ENCODE results near the gene FILIP1. TPM values are rescaled to one million over a fixed set of nuclear protein-coding genes. Genes with fewer than 3 reads are reported as not detected.

The FILIP1 gene
- total and polyA plus RNA-seq, 8 donors, result 0.31 to 29.8 (median 5.7) TPM

GRCh38 chr6:75287424-75287823 is 206.2 kb downstream of the FILIP1 start:
- H3K9me3 ChIP-seq, result no peaks in the 10 kb centered on the region
- peaks cover 12 to 40% (median 22%) of the 10 kb centered on the region in 4 donors for H3K4me1 ChIP-seq
- no peak for TF ChIP-seq CTCF (IDR thresholded peaks at IDR 0.05)
- TF ChIP-seq POLR2AphosphoS5 (IDR thresholded peaks at IDR 0.05), result no peak
- TF ChIP-seq EP300 (IDR thresholded peaks at IDR 0.05), result no peak
- TF ChIP-seq POLR2A (IDR thresholded peaks at IDR 0.05), result no peak
- intact Hi-C loops (cut with DNase I; ENCODE audit: low total_unique reads), result no loop called here
- H3K27ac ChIP-seq, result no peak overlapping the region
- H3K27me3 ChIP-seq, result no peaks in the 10 kb centered on the region
- 84 to 97% (median 88%) methylated on average over 1 of the region's 1 CpG for WGBS, 5 donors
- H3K4me3 ChIP-seq, result no peak overlapping the region
- DNase-seq, result no peak
- peaks cover 0 to 9% (median 0%) of the 10 kb centered on the region in 4 donors for H3K36me3 ChIP-seq

- Histone ChIP-seq H3K4me1 (peaks cover 12 to 45% (median 27%) of the 10 kb centered on the region in 4 donors), H3K36me3 (peaks cover 0 to 9% (median 0%) of the 10 kb centered on the region in 4 donors), H3K27ac (no peak overlapping the region), H3K27me3 (no peaks in the 10 kb centered on the region), H3K9me3 (no peaks in the 10 kb centered on the region), H3K4me3 (no peak overlapping the region)
- no peak for DNase-seq
- TF ChIP-seq POLR2AphosphoS5 (IDR thresholded peaks at IDR 0.05) (no peak), EP300 (IDR thresholded peaks at IDR 0.05) (no peak)
- 88 to 94% (median 89%) methylated on average over 2 of the region's 2 CpGs for WGBS, 5 donors
- intact Hi-C loops (cut with DNase I; ENCODE audit: low total_unique reads), result no loop called here
Measured at GRCh38 chr6:75286955-75287354, 206.6 kb downstream of the FILIP1 start.

- H3K27ac ChIP-seq, result peak overlapping the region; percentile 87 to 95 (median 92)
- no peaks in the 10 kb centered on the region for H3K9me3 ChIP-seq
- H3K4me3 ChIP-seq, result peak overlapping the region; percentile 55 to 94 (median 86)
- H3K4me1 ChIP-seq, result peaks cover 12 to 54% (median 42%) of the 10 kb centered on the region in 4 donors
- TF ChIP-seq POLR2AphosphoS5 (IDR thresholded peaks at IDR 0.05) (no peak), EP300 (IDR thresholded peaks at IDR 0.05) (no peak), POLR2A (IDR thresholded peaks at IDR 0.05) (no peak), CTCF (IDR thresholded peaks at IDR 0.05) (no peak)
- intact Hi-C loops (cut with DNase I; ENCODE audit: low total_unique reads), result no loop called here
- WGBS, 5 donors, result 0 to 4% (median 2%) methylated on average over 6 of the region's 6 CpGs
- peaks cover 0 to 4% (median 0%) of the 10 kb centered on the region in 4 donors for H3K36me3 ChIP-seq
- H3K27me3 ChIP-seq, result no peaks in the 10 kb centered on the region
- DNase-seq, result no peak
Measured at GRCh38 chr6:75285283-75285639, 208.3 kb downstream of the FILIP1 start.

GRCh38 chr6:75284632-75285282 is 208.8 kb downstream of the FILIP1 start, which contains the start of gene TMEM30A:
Gene TMEM30A (minus strand): TSS chr6:75284792. CDS start chr6:75284638, 154 bp downstream.
- 0% methylated on average over 54 to 55 of the region's 55 CpGs for WGBS, 5 donors
- Histone ChIP-seq H3K9me3 (no peaks in the 10 kb centered on the region), H3K36me3 (no peaks in the 10 kb centered on the region), H3K4me3 (peak within 1 kb of the TSS; percentile 55 to 94 (median 86)), H3K27ac (peak within 1 kb of the TSS; percentile 87 to 95 (median 92)), H3K27me3 (no peaks in the 10 kb centered on the region), H3K4me1 (peaks cover 12 to 58% (median 45%) of the 10 kb centered on the region in 4 donors)
- peak in 1 of 7 experiments; percentile 9 for TF ChIP-seq CTCF (IDR thresholded peaks at IDR 0.05)
- peak in 2 of 4 donors; percentile 50 to 55 for TF ChIP-seq POLR2A (IDR thresholded peaks at IDR 0.05)
- peak; percentile 89 to 99 (median 96) for TF ChIP-seq POLR2AphosphoS5 (IDR thresholded peaks at IDR 0.05)
- TF ChIP-seq EP300 (IDR thresholded peaks at IDR 0.05), result no peak
- intact Hi-C loops (cut with DNase I; ENCODE audit: low total_unique reads), result no loop called here
- DNase-seq, result peak; percentile 96 to 99

Measured in stomach (tissue), 9 donors.